Tibial nerve (tissue), 4 donors: Measurements from ENCODE around the gene PLK5.

ENCODE experiments used
- EP300 ChIP-seq, 2 donors: sonication (generic); formaldehyde crosslinking; IDR thresholded peaks; one replicate each; pipeline ENCODE4 v1.6.1; 2017; ENCODE audit warnings: antibody characterized with exemption in 2 of 2, mild to moderate bottlenecking in 1 of 2
- POLR2A ChIP-seq, 2 donors: fragments of 450-650 bp; IDR thresholded peaks; one replicate each; pipeline ENCODE4 v1.6.1; 2017; ENCODE audit warnings: antibody characterized with exemption in 2 of 2, mild to moderate bottlenecking in 2 of 2, moderate library complexity in 2 of 2
- TF ChIP-seq, protein P1 (sequence below), 5 experiments: fragments of 200-600 bp in 3 of 5; fragments of 450-650 bp in 2 of 5; sonication (generic) in 3 of 5; IDR thresholded peaks; one replicate each; pipeline ENCODE4 v1.5.1; 2016 to 2019; ENCODE audit warnings: antibody characterized with exemption in 5 of 5, mild to moderate bottlenecking in 3 of 5, moderate library complexity in 2 of 5

- TF ChIP-seq, protein P1, sequence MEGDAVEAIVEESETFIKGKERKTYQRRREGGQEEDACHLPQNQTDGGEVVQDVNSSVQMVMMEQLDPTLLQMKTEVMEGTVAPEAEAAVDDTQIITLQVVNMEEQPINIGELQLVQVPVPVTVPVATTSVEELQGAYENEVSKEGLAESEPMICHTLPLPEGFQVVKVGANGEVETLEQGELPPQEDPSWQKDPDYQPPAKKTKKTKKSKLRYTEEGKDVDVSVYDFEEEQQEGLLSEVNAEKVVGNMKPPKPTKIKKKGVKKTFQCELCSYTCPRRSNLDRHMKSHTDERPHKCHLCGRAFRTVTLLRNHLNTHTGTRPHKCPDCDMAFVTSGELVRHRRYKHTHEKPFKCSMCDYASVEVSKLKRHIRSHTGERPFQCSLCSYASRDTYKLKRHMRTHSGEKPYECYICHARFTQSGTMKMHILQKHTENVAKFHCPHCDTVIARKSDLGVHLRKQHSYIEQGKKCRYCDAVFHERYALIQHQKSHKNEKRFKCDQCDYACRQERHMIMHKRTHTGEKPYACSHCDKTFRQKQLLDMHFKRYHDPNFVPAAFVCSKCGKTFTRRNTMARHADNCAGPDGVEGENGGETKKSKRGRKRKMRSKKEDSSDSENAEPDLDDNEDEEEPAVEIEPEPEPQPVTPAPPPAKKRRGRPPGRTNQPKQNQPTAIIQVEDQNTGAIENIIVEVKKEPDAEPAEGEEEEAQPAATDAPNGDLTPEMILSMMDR (IDR thresholded peaks at IDR 0.05): no peak
- TF ChIP-seq POLR2A (IDR thresholded peaks at IDR 0.05) (no peak), EP300 (IDR thresholded peaks at IDR 0.05) (no peak)
These were observed 41.3 kb upstream of the PLK5 start for GRCh38 chr19:1482361-1483130.
